ENCODE measurements around the gene WSCD1.

The WSCD1 gene

DNA sequence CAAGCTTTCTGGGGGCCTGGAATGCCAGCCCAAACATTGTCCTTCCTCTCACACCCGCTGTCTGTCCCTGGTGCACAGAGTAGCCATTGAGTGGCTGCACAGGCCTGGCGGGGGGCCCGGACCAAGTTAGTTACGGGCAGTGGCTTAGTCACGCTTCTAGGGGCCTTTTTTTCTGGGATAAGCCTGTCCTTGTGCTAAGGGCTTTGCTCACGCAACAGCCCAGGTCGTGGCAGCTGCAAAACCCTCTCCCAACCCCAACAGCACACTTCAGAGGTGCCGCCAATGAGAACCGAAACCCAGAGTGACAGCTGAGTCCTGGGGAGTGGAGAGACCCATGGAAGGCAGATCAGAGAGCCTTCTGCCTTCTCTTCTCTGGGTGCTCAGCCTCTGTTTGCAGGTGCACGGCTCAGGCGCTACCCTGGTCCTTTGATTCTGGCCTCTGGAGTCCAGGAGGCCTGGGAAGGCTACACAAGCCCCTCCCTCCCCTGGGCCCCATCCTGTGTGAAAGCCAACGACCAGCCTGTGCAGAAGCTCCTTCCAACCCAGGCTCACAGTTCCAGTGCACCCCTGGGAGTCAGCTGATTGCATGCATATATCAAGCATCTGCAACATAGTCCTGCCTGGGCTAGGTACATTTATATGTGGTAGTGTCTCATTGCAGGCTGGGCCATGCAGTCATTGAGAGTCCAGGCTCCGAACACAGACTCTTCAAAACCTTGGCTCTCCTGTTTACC, 9.1 kb downstream of the WSCD1 start:
- in situ Hi-C loops (cut with MboI; ENCODE audit: low sequenced_read_pairs, unreplicated experiment), result no loop called here
- TF ChIP-seq, protein P1, sequence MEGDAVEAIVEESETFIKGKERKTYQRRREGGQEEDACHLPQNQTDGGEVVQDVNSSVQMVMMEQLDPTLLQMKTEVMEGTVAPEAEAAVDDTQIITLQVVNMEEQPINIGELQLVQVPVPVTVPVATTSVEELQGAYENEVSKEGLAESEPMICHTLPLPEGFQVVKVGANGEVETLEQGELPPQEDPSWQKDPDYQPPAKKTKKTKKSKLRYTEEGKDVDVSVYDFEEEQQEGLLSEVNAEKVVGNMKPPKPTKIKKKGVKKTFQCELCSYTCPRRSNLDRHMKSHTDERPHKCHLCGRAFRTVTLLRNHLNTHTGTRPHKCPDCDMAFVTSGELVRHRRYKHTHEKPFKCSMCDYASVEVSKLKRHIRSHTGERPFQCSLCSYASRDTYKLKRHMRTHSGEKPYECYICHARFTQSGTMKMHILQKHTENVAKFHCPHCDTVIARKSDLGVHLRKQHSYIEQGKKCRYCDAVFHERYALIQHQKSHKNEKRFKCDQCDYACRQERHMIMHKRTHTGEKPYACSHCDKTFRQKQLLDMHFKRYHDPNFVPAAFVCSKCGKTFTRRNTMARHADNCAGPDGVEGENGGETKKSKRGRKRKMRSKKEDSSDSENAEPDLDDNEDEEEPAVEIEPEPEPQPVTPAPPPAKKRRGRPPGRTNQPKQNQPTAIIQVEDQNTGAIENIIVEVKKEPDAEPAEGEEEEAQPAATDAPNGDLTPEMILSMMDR (IDR thresholded peaks at IDR 0.05; ENCODE audit: borderline replicate concordance, control extremely low read depth, extremely low read depth, insufficient read depth, missing control alignments), result no peak
- DNase-seq (ENCODE audit: low spot score), result no peak

DNA sequence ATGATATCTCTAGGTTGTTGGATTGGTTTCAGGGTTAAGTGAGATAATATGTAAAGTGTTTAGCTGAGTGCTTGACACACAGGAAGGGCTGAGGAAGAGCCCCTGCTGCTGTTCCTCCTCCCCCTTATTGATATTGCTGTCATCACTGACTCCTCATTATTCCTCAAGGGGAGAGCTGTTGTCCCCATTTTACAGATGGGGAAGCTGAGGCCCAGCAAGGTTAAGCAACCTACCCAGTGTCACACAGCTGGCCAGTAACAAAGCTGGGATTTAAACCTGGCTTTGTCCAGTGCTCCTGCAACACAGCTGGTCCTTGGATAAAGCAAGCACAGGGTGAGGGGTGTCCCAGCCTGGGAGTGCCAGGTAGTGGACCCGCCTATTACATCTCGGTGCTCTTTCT, 9.8 kb downstream of the WSCD1 start:
- in situ Hi-C loops (cut with MboI; ENCODE audit: low sequenced_read_pairs, unreplicated experiment), result no loop called here
- DNase-seq (ENCODE audit: low spot score), result no peak

DNA sequence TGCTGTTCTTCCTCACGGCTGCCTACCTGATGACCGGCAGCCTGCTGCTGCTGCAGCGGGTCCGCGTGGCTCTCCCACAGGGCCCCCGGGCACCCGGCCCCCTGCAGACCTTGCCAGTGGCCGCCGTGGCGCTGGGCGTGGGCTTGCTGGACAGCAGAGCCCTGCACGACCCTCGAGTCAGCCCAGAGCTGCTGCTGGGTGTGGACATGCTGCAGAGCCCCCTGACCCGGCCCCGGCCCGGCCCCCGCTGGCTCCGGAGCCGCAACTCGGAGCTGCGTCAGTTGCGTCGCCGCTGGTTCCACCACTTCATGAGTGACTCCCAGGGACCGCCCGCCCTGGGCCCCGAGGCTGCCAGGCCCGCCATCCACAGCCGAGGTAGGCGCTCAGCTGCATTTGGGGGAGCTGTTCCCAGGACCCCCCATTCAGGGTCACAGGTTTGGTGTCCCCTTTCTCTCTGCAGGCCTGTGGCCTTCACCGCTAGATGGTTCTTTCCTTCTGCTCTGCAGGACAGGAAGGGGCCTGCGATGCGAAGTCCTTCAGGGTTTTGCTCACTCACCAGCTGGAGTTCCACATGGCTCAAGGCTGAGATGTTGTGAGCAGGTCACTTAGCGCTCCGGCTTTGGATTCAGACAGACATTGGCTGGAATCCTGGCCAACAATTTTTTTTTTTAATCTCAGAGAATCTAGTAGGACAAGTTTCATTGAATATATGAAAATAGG, 10.7 kb downstream of the WSCD1 start:
- TF ChIP-seq, protein P1 (IDR thresholded peaks at IDR 0.05; ENCODE audit: borderline replicate concordance, control extremely low read depth, extremely low read depth, insufficient read depth, missing control alignments), result no peak
- in situ Hi-C loops (cut with MboI; ENCODE audit: low sequenced_read_pairs, unreplicated experiment), result no loop called here
- DNase-seq (ENCODE audit: low spot score), result no peak

More for the DNA sequence above, 9.8 kb downstream of the WSCD1 start:
- TF ChIP-seq, protein P1 (IDR thresholded peaks at IDR 0.05; ENCODE audit: borderline replicate concordance, control extremely low read depth, extremely low read depth, insufficient read depth, missing control alignments), result no peak

DNA sequence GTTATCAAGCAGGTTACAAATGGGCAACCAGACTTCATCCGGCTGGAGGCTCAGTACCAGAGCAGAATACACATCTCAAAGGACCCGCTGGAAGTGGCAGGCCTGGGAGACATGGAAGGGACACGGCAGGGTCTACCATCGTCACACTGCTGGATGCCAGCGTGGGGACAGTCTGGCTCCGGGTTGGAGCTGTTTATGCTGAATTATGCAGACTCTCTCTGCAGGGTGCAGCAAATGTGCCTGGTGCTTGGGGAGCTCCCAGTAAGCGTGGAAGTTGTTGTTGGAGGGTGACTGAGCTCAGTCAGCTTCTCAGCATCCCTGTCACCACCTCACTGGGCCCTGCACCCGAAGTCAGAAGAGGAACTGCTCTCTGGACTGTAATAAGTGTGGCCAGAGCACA, 12.2 kb downstream of the WSCD1 start:
- no peak for DNase-seq (ENCODE audit: low spot score)
- in situ Hi-C loops (cut with MboI; ENCODE audit: low sequenced_read_pairs, unreplicated experiment), result no loop called here
- TF ChIP-seq, protein P1 (IDR thresholded peaks at IDR 0.05; ENCODE audit: borderline replicate concordance, control extremely low read depth, extremely low read depth, insufficient read depth, missing control alignments), result no peak

DNA sequence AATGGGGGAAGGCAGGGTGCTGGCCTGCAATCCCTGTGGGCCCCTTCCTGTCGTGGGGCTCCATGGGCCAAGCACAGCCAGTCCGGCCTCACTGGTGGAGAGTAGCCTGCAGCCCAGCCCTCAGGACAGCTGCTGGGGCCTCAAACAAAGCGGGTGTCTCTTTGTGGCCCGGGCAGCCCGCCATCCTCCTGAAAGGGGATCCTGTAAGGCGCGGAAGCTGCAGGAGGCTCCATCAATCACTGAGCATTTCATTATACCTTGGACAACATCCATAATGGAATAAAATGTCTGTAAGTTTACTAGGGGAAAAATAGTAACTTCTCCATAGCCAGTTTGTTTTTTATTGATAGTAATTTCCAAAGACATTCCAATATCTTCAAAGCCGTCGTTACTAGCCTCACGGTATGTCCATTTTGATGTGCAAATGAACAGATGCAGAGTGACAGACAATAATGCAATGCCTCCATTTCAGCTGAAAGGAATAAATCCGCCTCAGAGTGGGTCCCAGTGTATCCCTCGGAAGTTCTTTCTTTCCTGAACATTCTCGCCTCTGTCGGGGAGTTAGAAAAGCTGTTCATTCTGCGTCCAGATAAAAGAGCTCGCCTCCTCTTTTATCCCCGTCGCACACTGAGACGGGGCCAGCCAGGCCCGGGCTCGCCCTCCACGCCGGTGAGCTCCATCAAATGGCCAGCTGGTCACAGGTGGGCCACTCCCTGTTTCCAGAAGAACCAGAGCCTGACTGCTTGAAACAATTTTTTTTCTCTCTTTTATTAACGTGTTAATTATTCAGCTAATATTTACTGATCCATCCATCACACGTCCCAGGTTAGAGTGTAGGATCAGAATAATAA, 14.4 kb downstream of the WSCD1 start:
- in situ Hi-C loops (cut with MboI; ENCODE audit: low sequenced_read_pairs, unreplicated experiment), result no loop called here
- no peak for DNase-seq (ENCODE audit: low spot score)
- TF ChIP-seq, protein P1 (IDR thresholded peaks at IDR 0.05; ENCODE audit: borderline replicate concordance, control extremely low read depth, extremely low read depth, insufficient read depth, missing control alignments), result no peak

DNA sequence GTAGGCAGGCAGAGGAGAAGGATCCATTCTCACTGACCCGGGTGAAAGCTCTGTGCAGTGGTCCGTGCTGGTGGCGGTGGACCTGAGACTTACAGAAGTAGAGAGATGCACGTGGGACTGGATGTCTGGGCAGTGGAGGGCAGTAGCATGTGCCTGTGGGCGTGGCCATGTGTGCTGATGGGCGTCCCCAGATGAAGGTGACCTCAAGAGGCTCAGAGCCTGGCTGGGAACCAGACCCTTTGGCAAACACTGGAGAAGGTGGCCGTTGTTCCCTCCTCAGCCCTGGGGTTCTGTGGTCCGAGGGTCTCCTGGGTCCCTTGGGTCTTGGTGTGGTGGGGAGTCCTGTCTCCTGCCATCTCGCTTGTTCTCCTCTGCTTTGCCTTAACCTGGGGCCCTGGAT, 15.6 kb downstream of the WSCD1 start:
- no peak for DNase-seq (ENCODE audit: low spot score)
- in situ Hi-C loops (cut with MboI; ENCODE audit: low sequenced_read_pairs, unreplicated experiment), result no loop called here

More for the DNA sequence above, 15.6 kb downstream of the WSCD1 start:
- TF ChIP-seq, protein P1 (IDR thresholded peaks at IDR 0.05; ENCODE audit: borderline replicate concordance, control extremely low read depth, extremely low read depth, insufficient read depth, missing control alignments), result no peak
